ENCODE data around the gene DHRS11. TPM values are rescaled to one million over a fixed set of nuclear protein-coding genes. Genes with fewer than 3 reads are reported as not detected.

The DHRS11 gene
- total and polyA plus RNA-seq, 8 donors, result 8.5 to 339 (median 11.5) TPM

DNA sequence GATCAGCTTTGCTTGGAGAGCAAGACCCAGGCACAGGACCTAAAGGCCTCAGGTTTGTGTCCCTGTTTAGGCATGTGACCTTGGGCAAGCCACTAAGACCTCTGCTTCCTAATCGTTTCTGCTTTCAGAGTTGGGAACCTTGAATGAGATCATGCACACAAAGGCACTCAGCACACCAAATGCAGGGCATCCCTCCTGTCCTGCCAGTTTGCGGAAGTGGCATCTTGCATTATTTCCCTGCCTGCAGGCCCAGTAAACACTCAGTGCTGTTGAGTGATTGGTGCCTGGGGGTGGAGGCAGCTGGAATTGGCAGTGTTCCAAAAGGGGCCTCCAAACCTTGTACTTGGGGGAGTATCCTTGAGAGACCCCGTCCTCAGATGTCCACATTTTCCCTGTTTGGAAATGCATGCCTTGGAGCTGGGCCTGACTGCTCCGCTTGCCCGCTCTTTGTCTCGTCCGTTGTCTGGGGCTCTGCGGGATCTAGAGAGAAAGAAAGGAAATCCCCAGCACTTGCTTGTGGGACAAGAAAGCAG, 38.4 kb downstream of the DHRS11 start:
- intact Hi-C loops (cut with DNase I; ENCODE audit: low total_unique reads), result loop anchor here (5.0 to 10.0 kb wide), 2 partner anchors 422 to 605 kb away; no protein-coding TSS in a partner anchor
- peaks cover 0 to 7% (median 5%) of the 10 kb centered on the region in 4 donors for H3K4me1 ChIP-seq

GRCh38 chr17:36631022-36631421, 39.3 kb downstream of the DHRS11 start:
- no peak for DNase-seq
- Histone ChIP-seq H3K9me3 (no peaks in the 10 kb centered on the region), H3K4me3 (no peak overlapping the region), H3K36me3 (no peaks in the 10 kb centered on the region), H3K4me1 (peaks cover 0 to 7% (median 4%) of the 10 kb centered on the region in 4 donors), H3K27ac (no peak overlapping the region), H3K27me3 (peaks cover 0 to 63% (median 5%) of the 10 kb centered on the region in 3 donors)
- intact Hi-C loops (cut with DNase I; ENCODE audit: low total_unique reads), result loop anchor here (10.0 kb wide), 1 partner anchor 604 kb away; no protein-coding TSS in a partner anchor
- TF ChIP-seq, protein P1, sequence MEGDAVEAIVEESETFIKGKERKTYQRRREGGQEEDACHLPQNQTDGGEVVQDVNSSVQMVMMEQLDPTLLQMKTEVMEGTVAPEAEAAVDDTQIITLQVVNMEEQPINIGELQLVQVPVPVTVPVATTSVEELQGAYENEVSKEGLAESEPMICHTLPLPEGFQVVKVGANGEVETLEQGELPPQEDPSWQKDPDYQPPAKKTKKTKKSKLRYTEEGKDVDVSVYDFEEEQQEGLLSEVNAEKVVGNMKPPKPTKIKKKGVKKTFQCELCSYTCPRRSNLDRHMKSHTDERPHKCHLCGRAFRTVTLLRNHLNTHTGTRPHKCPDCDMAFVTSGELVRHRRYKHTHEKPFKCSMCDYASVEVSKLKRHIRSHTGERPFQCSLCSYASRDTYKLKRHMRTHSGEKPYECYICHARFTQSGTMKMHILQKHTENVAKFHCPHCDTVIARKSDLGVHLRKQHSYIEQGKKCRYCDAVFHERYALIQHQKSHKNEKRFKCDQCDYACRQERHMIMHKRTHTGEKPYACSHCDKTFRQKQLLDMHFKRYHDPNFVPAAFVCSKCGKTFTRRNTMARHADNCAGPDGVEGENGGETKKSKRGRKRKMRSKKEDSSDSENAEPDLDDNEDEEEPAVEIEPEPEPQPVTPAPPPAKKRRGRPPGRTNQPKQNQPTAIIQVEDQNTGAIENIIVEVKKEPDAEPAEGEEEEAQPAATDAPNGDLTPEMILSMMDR (IDR thresholded peaks at IDR 0.05), result no peak
- TF ChIP-seq EP300 (IDR thresholded peaks at IDR 0.05) (no peak), POLR2A (IDR thresholded peaks at IDR 0.05) (no peak), POLR2AphosphoS5 (IDR thresholded peaks at IDR 0.05) (no peak)
- WGBS, 5 donors, result 54 to 65% (median 56%) methylated on average over 4 of the region's 4 CpGs

More for the DNA sequence above, 38.4 kb downstream of the DHRS11 start:
- Histone ChIP-seq H3K36me3 (no peaks in the 10 kb centered on the region), H3K4me3 (no peak overlapping the region), H3K9me3 (no peaks in the 10 kb centered on the region), H3K27me3 (peaks cover 0 to 58% (median 5%) of the 10 kb centered on the region in 3 donors), H3K27ac (no peak overlapping the region)
- TF ChIP-seq, protein P1 (IDR thresholded peaks at IDR 0.05), result no peak
- TF ChIP-seq POLR2A (IDR thresholded peaks at IDR 0.05) (no peak), POLR2AphosphoS5 (IDR thresholded peaks at IDR 0.05) (no peak), EP300 (IDR thresholded peaks at IDR 0.05) (no peak)
- no peak for DNase-seq
- 71 to 91% (median 83%) methylated on average over 6 to 8 of the region's 8 CpGs for WGBS, 5 donors

- H3K4me1 ChIP-seq, result peaks cover 0 to 7% (median 2%) of the 10 kb centered on the region in 4 donors
- H3K27me3 ChIP-seq, result peaks cover 0 to 79% (median 5%) of the 10 kb centered on the region in 3 donors
- no peak overlapping the region for H3K27ac ChIP-seq
- no peak for DNase-seq
- H3K4me3 ChIP-seq, result no peak overlapping the region
- no peaks in the 10 kb centered on the region for H3K36me3 ChIP-seq
- H3K9me3 ChIP-seq, result no peaks in the 10 kb centered on the region
- intact Hi-C loops (cut with DNase I; ENCODE audit: low total_unique reads), result loop anchor here (10.0 kb wide), 1 partner anchor 602 kb away; no protein-coding TSS in a partner anchor
- 27 to 35% (median 31%) methylated on average over 18 of the region's 18 CpGs for WGBS, 5 donors
- TF ChIP-seq, protein P1 (IDR thresholded peaks at IDR 0.05), result no peak
- TF ChIP-seq POLR2AphosphoS5 (IDR thresholded peaks at IDR 0.05) (no peak), POLR2A (IDR thresholded peaks at IDR 0.05) (no peak), EP300 (IDR thresholded peaks at IDR 0.05) (no peak)
Measured at GRCh38 chr17:36632916-36633771, 41.5 kb downstream of the DHRS11 start.

GRCh38 chr17:36640346-36640745, 48.7 kb downstream of the DHRS11 start:
- no peak for DNase-seq
- H3K9me3 ChIP-seq, result no peaks in the 10 kb centered on the region
- 88 to 97% (median 92%) methylated on average over 2 of the region's 2 CpGs for WGBS, 5 donors
- H3K36me3 ChIP-seq, result no peaks in the 10 kb centered on the region
- H3K27ac ChIP-seq, result no peak overlapping the region
- H3K4me3 ChIP-seq, result no peak overlapping the region
- TF ChIP-seq, protein P1 (IDR thresholded peaks at IDR 0.05), result no peak
- TF ChIP-seq POLR2AphosphoS5 (IDR thresholded peaks at IDR 0.05) (no peak), EP300 (IDR thresholded peaks at IDR 0.05) (no peak)
- peaks cover 12 to 20% (median 16%) of the 10 kb centered on the region in 4 donors for H3K4me1 ChIP-seq
- peaks cover 13 to 97% (median 52%) of the 10 kb centered on the region in 3 donors for H3K27me3 ChIP-seq
- intact Hi-C loops (cut with DNase I; ENCODE audit: low total_unique reads), result no loop called here
